ENCODE results near the gene LRMDA.
"Not testable (repeated sequence)": the region's sequence is repeated elsewhere in the genome, so short reads cannot be mapped to it uniquely, and the experiment has no call there.

LRMDA gene

DNA sequence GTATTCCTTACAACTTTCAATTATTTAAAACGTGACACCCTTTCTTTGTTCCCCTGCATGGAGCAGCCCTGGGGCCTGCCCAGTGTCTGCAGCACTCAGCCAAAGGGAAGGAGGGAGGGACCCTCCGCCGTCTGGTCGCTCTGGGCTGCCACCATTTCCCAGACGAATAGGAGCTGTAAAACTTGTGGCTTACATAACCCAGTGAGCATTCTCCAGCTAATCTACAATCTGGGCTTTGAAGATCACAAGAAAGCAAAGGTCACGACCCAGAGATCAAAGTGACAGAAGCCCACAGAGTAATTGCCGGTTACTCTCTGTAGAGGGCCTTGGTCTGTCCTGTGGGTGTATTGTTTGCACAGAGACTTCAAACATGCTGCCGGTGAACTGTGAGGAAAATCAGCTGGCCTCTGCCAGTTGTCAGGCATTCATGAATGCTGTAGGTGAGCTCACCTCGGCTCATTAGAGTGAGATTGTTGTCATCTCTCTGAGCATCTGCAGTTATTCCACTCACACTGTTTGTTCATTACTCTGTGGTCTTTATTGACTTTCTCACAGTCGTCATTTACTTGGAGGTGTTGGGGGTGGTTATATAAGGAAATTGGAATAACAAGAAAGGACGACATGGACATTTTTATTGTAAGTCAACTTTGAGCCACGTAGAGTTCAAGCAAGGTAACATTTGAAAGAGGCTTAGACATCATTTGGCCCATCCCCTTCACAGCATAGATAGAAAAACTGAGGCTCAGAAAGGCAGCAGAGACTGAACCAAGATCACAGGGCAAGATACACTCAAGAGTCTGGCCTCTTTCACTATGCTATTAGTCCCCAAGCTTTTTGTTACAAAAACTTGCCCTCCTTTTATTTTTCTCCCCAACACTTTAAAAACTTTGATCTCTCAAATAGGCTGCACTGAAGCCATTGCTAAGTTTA lies 619.8 kb downstream of the LRMDA start:
- H3K4me3 ChIP-seq (ENCODE audit: low read depth, low read length) = no peak overlapping the region
- TF ChIP-seq, protein P1, sequence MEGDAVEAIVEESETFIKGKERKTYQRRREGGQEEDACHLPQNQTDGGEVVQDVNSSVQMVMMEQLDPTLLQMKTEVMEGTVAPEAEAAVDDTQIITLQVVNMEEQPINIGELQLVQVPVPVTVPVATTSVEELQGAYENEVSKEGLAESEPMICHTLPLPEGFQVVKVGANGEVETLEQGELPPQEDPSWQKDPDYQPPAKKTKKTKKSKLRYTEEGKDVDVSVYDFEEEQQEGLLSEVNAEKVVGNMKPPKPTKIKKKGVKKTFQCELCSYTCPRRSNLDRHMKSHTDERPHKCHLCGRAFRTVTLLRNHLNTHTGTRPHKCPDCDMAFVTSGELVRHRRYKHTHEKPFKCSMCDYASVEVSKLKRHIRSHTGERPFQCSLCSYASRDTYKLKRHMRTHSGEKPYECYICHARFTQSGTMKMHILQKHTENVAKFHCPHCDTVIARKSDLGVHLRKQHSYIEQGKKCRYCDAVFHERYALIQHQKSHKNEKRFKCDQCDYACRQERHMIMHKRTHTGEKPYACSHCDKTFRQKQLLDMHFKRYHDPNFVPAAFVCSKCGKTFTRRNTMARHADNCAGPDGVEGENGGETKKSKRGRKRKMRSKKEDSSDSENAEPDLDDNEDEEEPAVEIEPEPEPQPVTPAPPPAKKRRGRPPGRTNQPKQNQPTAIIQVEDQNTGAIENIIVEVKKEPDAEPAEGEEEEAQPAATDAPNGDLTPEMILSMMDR (IDR thresholded peaks at IDR 0.05; ENCODE audit: insufficient read depth, low read depth, low read length, missing control alignments) = no peak
- no peak for DNase-seq (ENCODE audit: low read depth)

DNA sequence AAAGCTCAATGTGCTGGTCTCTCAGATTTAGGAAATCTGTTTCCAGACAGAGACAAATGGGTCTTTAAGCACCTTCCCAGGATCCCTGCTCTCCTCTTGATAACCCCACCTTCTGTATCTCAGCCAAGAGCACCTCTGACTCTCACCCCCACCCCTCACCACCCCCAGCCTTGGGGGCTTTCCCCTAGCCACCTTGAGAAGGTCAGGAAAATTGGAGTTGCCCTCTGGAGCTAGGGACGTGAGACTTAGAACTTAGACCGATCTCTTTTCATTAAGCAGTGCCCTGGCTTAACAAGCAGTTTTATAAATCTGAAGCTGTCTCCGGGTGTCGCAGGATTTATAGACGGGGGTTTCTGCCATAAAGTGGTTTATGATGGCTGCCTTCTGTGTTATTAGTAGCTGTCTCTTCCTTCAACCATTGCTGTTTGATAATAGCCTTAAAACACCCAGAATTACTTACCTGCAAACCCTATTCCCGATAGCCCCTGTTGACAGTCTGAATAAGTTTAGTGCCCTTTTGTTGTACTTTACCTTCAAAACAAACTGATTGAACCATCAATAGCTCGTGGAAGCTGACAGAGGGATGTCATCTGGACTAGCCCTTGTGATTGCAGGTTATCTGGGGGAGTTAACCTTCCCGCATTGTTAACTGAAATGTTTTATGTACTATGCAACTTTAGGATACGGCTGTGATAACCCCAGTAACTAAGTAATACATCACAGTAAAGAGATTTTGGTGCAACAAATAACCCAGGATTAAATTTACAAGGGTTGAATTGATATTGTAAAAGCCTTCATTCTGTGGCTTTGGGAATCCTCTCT lies 621.5 kb downstream of the LRMDA start:
- TF ChIP-seq, protein P1 (IDR thresholded peaks at IDR 0.05; ENCODE audit: insufficient read depth, low read depth, low read length, missing control alignments) = no peak
- DNase-seq (ENCODE audit: low read depth) = no peak
- no peak overlapping the region for H3K4me3 ChIP-seq (ENCODE audit: low read depth, low read length)

DNA sequence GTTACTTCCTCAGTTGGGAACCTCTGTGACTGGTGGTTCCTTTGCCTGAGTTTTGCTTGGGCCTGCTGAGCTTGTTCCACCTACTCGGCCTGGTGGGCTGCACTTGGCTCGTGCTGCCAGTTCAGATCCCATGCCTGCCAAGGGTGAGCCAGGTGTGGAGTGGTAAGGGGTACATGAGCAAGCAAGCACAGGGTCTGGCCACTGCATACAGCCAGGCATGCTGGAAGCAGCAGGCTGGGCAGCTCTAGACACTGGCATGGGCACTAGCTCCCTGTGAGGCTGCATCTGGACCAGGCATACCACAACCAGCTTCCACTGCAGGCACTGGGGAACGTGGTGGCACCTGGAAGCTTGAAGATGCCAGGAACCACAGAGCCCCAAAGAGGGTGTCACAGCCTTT lies 624.0 kb downstream of the LRMDA start:
- no peak for DNase-seq (ENCODE audit: low read depth)
- TF ChIP-seq, protein P1 (IDR thresholded peaks at IDR 0.05; ENCODE audit: insufficient read depth, low read depth, low read length, missing control alignments) = no peak
- no peak overlapping the region for H3K4me3 ChIP-seq (ENCODE audit: low read depth, low read length)

DNA sequence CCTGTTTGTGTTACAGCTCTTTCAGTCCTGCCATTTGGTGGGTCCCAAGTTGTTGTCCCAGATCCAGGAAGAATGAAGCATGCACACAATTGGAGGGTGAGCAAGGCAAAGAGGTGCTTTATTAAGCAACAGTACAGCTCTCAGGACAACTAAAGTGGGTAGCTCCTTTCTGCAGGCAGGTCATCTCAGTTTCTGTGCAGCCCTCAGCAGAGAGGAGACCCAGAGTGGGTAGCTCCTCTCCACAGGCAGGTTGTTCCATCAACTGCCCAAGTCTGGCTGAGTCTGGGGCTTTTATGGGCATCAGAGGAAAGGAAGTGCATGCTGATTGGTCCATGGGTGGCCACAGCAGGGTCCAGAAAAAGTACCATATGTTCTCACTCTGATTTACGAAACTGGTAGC lies 624.5 kb downstream of the LRMDA start:
- TF ChIP-seq, protein P1 (IDR thresholded peaks at IDR 0.05; ENCODE audit: insufficient read depth, low read depth, low read length, missing control alignments) = no peak
- DNase-seq (ENCODE audit: low read depth) = no peak
- no peak overlapping the region for H3K4me3 ChIP-seq (ENCODE audit: low read depth, low read length)

DNA sequence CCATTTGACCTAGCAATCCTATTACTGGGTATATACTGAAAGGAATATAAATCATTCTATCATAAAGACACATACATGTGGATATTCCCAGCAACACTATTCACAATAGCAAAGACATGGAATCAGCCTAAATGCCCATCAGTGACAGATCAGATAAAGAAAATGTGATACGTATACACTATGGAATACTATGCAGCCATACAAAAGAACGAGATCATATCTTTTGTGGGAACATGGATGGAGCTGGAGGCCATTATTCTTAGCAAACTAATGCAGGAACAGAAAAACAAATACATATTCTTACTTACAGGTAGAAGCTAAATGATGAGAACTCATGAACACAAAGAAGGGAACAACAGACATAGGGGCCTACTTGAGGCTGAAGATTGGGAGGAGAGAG lies 629.6 kb downstream of the LRMDA start:
- H3K4me3 ChIP-seq (ENCODE audit: low read depth, low read length); DNase-seq (ENCODE audit: low read depth): not testable (repeated sequence)

DNA sequence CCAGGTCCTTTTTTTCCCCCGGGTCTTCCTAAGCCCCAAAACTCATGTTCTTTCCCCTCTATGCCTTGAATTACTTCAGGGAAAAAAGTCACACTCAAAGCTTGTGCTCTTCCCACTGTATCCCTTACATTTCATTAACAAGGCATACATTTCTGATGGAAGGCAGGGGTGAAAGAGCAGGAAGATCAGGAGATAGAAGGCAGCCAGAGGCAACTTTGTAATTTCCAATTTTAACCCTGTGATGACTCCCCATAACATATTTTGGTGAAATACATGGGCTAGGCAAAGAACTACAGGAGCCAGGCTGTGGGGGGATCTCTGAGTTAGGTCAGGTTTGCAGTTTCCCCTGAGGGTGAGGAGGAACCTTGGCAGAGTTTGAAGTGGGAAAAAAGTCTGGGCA lies 635.0 kb downstream of the LRMDA start:
- DNase-seq (ENCODE audit: low read depth) = no peak
- TF ChIP-seq, protein P1 (IDR thresholded peaks at IDR 0.05; ENCODE audit: insufficient read depth, low read depth, low read length, missing control alignments) = no peak
- H3K4me3 ChIP-seq (ENCODE audit: low read depth, low read length) = no peak overlapping the region

DNA sequence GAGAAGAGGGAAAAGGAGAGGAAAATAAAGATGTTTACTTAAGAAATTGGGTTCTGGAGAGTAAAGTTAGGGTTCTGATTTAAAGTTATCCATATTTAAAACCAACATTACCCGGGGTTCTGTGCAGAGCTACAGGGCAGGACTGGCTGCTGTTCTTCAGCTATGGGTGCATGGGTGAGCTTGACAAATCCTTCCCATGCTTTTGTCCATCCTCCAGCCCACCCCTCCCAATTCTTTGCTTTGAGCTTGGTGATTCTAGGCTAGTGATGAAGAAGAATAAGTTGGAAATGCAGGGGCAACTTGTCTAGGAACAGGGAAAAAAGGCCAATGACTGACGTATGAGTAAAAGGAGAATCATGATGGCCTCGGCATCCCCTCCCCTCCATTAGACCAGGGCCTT lies 636.0 kb downstream of the LRMDA start:
- no peak for DNase-seq (ENCODE audit: low read depth)
- no peak overlapping the region for H3K4me3 ChIP-seq (ENCODE audit: low read depth, low read length)
- TF ChIP-seq, protein P1 (IDR thresholded peaks at IDR 0.05; ENCODE audit: insufficient read depth, low read depth, low read length, missing control alignments) = no peak
